HCT116 (cell line): ENCODE data around the gene LIX1. TPM values are rescaled to one million over a fixed set of nuclear protein-coding genes. Genes with fewer than 3 reads are reported as not detected.
"Not testable (repeated sequence)": the region's sequence is repeated elsewhere in the genome, so short reads cannot be mapped to it uniquely, and the experiment has no call there.

Experiments
- ATAC-seq: fragments of 200-7000 bp; cut with Tn5 transposase; 2 replicates; pipeline ENCODE4 v1.9.1; 2020; ENCODE audit warnings: mild to moderate bottlenecking, moderate library complexity
- BruUV-seq: library from RNA; stranded (reverse); fragments of 400-500 nt; replicated peaks from 2 replicates; lab custom pipeline; 2021; lab: Mats Ljungman, UMichigan
- CTCF ChIA-PET: fragments of 300-600 bp; sonication (Branson Sonifier 250); formaldehyde crosslinking; loops from one replicate; lab custom pipeline; 2021; ENCODE audit warnings: antibody characterized with exemption; lab: Charles Lee
- POLR2A ChIA-PET: fragments of 300-600, 350-600 bp; sonication (Branson Sonifier 250); formaldehyde crosslinking; loops from one replicate; lab custom pipeline; 2021; ENCODE audit warnings: antibody characterized with exemption; lab: Charles Lee
- RAD21 ChIA-PET, 2 experiments: fragments of 300-600 bp; sonication (Branson Sonifier 250); formaldehyde crosslinking; loops; one replicate each; lab custom pipeline; 2023; ENCODE audit warnings: low total read pairs in 2 of 2; ENCODE audit not compliant: uncharacterized antibody in 2 of 2, unreplicated experiment in 2 of 2, low non-redundant PET in 1 of 2; lab: Charles Lee
- DNase-seq: peaks from one replicate; pipeline ENCODE4 v3.0.0-alpha.2; 2010; ENCODE audit warnings: low read depth, low spot score
- H2AFZ ChIP-seq: fragments of 200-600 bp; shearing (Covaris generic), sonication (generic); 2 replicates; pipeline ENCODE4 v1.6.1; 2017; ENCODE audit warnings: low read depth, mixed run types, mixed read lengths, antibody characterized with exemption, low read length; ENCODE audit not compliant: poor library complexity, severe bottlenecking
- H3K27ac ChIP-seq: 2 replicates; pipeline ENCODE4 v1.5.1; 2012; ENCODE audit warnings: low read depth, low read length
- H3K27me3 ChIP-seq: fragments of 200-600 bp; sonication (generic); 2 replicates; pipeline ENCODE4 v1.6.1; 2016; ENCODE audit warnings: mixed run types, low read length, mixed read lengths; ENCODE audit not compliant: insufficient read depth
- H3K36me3 ChIP-seq, 2 experiments: fragments of 200-500 bp in 1 of 2; fragments of 200-600 bp in 1 of 2; sonication (Bioruptor generic) in 1 of 2; sonication (generic) in 1 of 2; 2 replicates each; pipeline versions ENCODE4 v1.5.1 to v1.6.1; 2014 to 2016; ENCODE audit warnings: low read length in 2 of 2, inconsistent platforms in 1 of 2, mixed read lengths in 1 of 2, mixed run types in 1 of 2; ENCODE audit not compliant: insufficient read depth in 2 of 2, control insufficient read depth in 1 of 2
- H3K4me1 ChIP-seq, 2 experiments: fragments of 200-600 bp in 1 of 2; sonication (generic) in 1 of 2; 2 replicates each; pipeline versions ENCODE4 v1.5.1 to v1.6.1; 2012 to 2017; ENCODE audit warnings: low read length in 2 of 2, inconsistent platforms in 1 of 2, mild to moderate bottlenecking in 1 of 2, mixed read lengths in 1 of 2, mixed run types in 1 of 2, moderate library complexity in 1 of 2; ENCODE audit not compliant: insufficient read depth in 2 of 2, control insufficient read depth in 1 of 2
- H3K4me2 ChIP-seq: fragments of 200-600 bp; sonication (generic); 2 replicates; pipeline ENCODE4 v1.6.1; 2017; ENCODE audit warnings: mixed run types, low read length, mixed read lengths
- H3K4me3 ChIP-seq, 2 experiments: fragments of 200-600 bp in 1 of 2; sonication (generic) in 1 of 2; replicated peaks in 1 of 2; 2 replicates each; pipeline ENCODE4 v1.5.1; 2011 to 2016; ENCODE audit warnings: low read length in 2 of 2, control low read depth in 1 of 2, low read depth in 1 of 2, mild to moderate bottlenecking in 1 of 2, mixed read lengths in 1 of 2, mixed run types in 1 of 2
- H3K79me2 ChIP-seq: fragments of 200-600 bp; sonication (generic); 2 replicates; pipeline ENCODE4 v1.6.1; 2017; ENCODE audit warnings: mild to moderate bottlenecking, mixed run types, low read length, moderate library complexity, mixed read lengths; ENCODE audit not compliant: insufficient read depth
- H3K9ac ChIP-seq: fragments of 200-600 bp; sonication (generic); 2 replicates; pipeline ENCODE4 v1.6.1; 2016; ENCODE audit warnings: low read length, mixed read lengths
- H3K9me2 ChIP-seq: fragments of 200-600 bp; sonication (generic), shearing (Covaris generic); 2 replicates; pipeline ENCODE4 v1.6.1; 2017; ENCODE audit warnings: mixed run types, mild to moderate bottlenecking, moderate library complexity; ENCODE audit not compliant: insufficient read depth
- H3K9me3 ChIP-seq, 2 experiments: fragments of 200-500 bp in 1 of 2; fragments of 200-600 bp in 1 of 2; sonication (Bioruptor generic) in 1 of 2; sonication (generic) in 1 of 2; 2 replicates each; pipeline ENCODE4 v1.6.1; 2014 to 2017; ENCODE audit warnings: low read length in 2 of 2, mixed read lengths in 2 of 2, inconsistent platforms in 1 of 2, low read depth in 1 of 2, mild to moderate bottlenecking in 1 of 2, mixed run types in 1 of 2, moderate library complexity in 1 of 2; ENCODE audit not compliant: control insufficient read depth in 1 of 2, insufficient read depth in 1 of 2
- H4K20me1 ChIP-seq: fragments of 200-600 bp; sonication (generic), shearing (Covaris generic); 2 replicates; pipeline ENCODE4 v1.6.1; 2017; ENCODE audit warnings: mixed run types, mild to moderate bottlenecking, moderate library complexity; ENCODE audit not compliant: insufficient read depth
- EGR1 ChIP-seq: IDR thresholded peaks from 2 replicates; pipeline ENCODE4 v1.6.1; 2012; ENCODE audit warnings: low read depth
- EZH2phosphoT487 ChIP-seq: fragments of 200-600 bp; IDR thresholded peaks from 2 replicates; pipeline ENCODE4 v1.6.1; 2018; ENCODE audit warnings: antibody characterized with exemption, borderline replicate concordance
- FOSL1 ChIP-seq: IDR thresholded peaks from 2 replicates; pipeline ENCODE4 v1.6.1; 2012; ENCODE audit warnings: low read depth
- MAX ChIP-seq: IDR thresholded peaks from 2 replicates; pipeline ENCODE4 v1.6.1; 2012
- RAD21 ChIP-seq: IDR thresholded peaks from 2 replicates; pipeline ENCODE4 v1.6.1; 2012; ENCODE audit warnings: low read depth, mild to moderate bottlenecking
- intact Hi-C: fragments of 100-400 bp; cut with micrococcal nuclease; formaldehyde crosslinking; loops from 2 replicates; pipeline ENCODE4 v1.10.0; 2022
- total RNA-seq: library from RNA; stranded (reverse); gene quantifications from one replicate; pipeline ENCODE4 v1.2.1, GENCODE V29; 2021; ENCODE audit not compliant: unreplicated experiment

LIX1 gene
- total RNA-seq, 1 experiment from 2014 or later: not detected

- CTCF ChIA-PET: interaction anchor here (2.6 to 3.9 kb wide), 2 partner anchors 144 to 272 kb away, joined by 35 read pairs; no protein-coding TSS in a partner anchor
- Histone ChIP-seq H3K27ac (no peak overlapping the region), H4K20me1 (no peaks in the 10 kb centered on the region), H2AFZ (no peak overlapping the region), H3K4me3 (no peak overlapping the region), H3K9me3 (no peaks in the 10 kb centered on the region), H3K27me3 (no peaks in the 10 kb centered on the region), H3K9me2 (no peaks in the 10 kb centered on the region), H3K79me2 (no peaks in the 10 kb centered on the region), H3K36me3 (no peaks in the 10 kb centered on the region), H3K4me1 (no peaks in the 10 kb centered on the region), H3K4me2 (no peak overlapping the region), H3K9ac (no peak overlapping the region)
- ATAC-seq (no peak), DNase-seq (no peak)
- POLR2A ChIA-PET: interaction anchor here (0.5 kb wide), 1 partner anchor 37 kb away, joined by 3 read pairs; no protein-coding TSS in a partner anchor
- no TSS peak for BruUV-seq
- RAD21 ChIA-PET: interaction anchor here in 1 of 2 experiments (0.6 kb wide), 1 partner anchor 61 kb away, joined by 3 read pairs; no protein-coding TSS in a partner anchor
- no peak for TF ChIP-seq EGR1
- no peak for TF ChIP-seq MAX
- TF ChIP-seq FOSL1: no peak
- no peak for TF ChIP-seq EZH2phosphoT487
- no peak for TF ChIP-seq RAD21
- intact Hi-C loops: loop anchor here (5.0 kb wide), 2 partner anchors 144 to 389 kb away; no protein-coding TSS in a partner anchor
Observed at GRCh38 chr5:97141031-97141430, 1.4 kb downstream of the LIX1 start.

DNA sequence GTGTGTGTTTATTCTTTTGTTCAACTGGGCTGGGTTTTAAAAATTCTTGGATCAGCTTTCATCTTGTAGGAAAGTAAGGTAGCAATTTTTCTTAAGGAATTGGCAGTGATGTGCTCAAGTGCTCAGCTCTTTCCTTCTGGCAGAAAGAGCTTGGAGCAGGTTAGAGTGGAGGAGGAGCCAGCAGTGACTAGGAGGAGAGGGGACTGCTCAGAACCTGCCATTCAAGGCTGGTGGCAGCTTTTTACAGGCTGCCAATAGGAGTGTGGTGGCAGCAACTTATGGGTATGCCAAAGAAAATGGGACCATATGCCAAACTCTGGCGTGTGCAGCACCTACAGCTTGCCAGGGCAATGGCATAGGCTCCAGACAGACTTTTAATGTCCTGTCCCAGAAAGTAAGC, 2.2 kb downstream of the LIX1 start:
- H3K4me2 ChIP-seq, H3K9ac ChIP-seq, POLR2A ChIA-PET, H3K27me3 ChIP-seq, H4K20me1 ChIP-seq, DNase-seq, H3K9me2 ChIP-seq, H2AFZ ChIP-seq, H3K9me3 ChIP-seq, H3K4me3 ChIP-seq, H3K79me2 ChIP-seq, H3K27ac ChIP-seq, H3K4me1 ChIP-seq, H3K36me3 ChIP-seq, BruUV-seq: not testable (repeated sequence)
- peak; percentile 61 for ATAC-seq
- intact Hi-C loops: loop anchor here (5.0 kb wide), 2 partner anchors 143 to 388 kb away; no protein-coding TSS in a partner anchor
- RAD21 ChIA-PET: interaction anchor here in 1 of 2 experiments (0.7 kb wide), 1 partner anchor 143 kb away, joined by 3 read pairs; no protein-coding TSS in a partner anchor
- CTCF ChIA-PET: interaction anchor here (1.0 kb wide), 1 partner anchor 388 kb away, joined by 3 read pairs; no protein-coding TSS in a partner anchor
